HL-60 (cell line): Measurements from ENCODE around the gene CRISP1.

Experiments
- GABPA ChIP-seq: IDR thresholded peaks from 2 replicates; pipeline ENCODE4 v1.6.1; 2012; ENCODE audit warnings: low read depth
- POLR2AphosphoS5 ChIP-seq: IDR thresholded peaks from 2 replicates; pipeline ENCODE4 v1.6.1; 2012; ENCODE audit warnings: low read depth
- TF ChIP-seq, protein P1 (sequence below): IDR thresholded peaks from one replicate; pipeline ENCODE4 v1.5.1; 2011; ENCODE audit warnings: low read length, control low read depth, inconsistent platforms; ENCODE audit not compliant: insufficient read depth

DNA sequence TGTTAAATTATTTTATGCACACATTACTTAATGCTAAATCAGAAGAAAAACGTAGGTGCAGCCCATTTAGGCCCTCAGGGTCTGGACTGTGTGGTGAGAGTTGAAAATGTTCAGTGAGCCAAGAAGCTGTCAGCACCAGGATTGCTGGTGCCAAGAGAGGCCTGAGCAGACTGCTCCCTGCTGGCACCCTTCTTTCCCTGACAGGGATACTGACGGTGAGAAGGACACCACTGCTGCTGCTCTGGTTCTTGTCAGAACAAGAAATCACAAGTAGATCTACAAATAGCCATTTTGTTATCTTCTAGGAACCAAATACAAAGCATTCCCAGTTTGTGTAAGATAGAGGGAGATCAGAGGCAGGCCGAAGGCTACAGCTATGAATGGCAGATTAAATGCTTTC is 48.7 kb upstream of the CRISP1 start:
- TF ChIP-seq GABPA (no peak), POLR2AphosphoS5 (no peak)
- TF ChIP-seq, protein P1, sequence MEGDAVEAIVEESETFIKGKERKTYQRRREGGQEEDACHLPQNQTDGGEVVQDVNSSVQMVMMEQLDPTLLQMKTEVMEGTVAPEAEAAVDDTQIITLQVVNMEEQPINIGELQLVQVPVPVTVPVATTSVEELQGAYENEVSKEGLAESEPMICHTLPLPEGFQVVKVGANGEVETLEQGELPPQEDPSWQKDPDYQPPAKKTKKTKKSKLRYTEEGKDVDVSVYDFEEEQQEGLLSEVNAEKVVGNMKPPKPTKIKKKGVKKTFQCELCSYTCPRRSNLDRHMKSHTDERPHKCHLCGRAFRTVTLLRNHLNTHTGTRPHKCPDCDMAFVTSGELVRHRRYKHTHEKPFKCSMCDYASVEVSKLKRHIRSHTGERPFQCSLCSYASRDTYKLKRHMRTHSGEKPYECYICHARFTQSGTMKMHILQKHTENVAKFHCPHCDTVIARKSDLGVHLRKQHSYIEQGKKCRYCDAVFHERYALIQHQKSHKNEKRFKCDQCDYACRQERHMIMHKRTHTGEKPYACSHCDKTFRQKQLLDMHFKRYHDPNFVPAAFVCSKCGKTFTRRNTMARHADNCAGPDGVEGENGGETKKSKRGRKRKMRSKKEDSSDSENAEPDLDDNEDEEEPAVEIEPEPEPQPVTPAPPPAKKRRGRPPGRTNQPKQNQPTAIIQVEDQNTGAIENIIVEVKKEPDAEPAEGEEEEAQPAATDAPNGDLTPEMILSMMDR = no peak
